Suppressor macrophage (primary cell): ENCODE data around the gene KRT37.
A peak's percentile ranks its signal among the peaks of the same experiment; 100 is the strongest.
"Not testable (repeated sequence)": the region's sequence is repeated elsewhere in the genome, so short reads cannot be mapped to it uniquely, and the experiment has no call there.

Experiments used
- DNase-seq, 4 experiments: peaks; one replicate each; pipeline ENCODE4 v3.0.0-alpha.2; 2020 to 2022

Gene KRT37

DNA sequence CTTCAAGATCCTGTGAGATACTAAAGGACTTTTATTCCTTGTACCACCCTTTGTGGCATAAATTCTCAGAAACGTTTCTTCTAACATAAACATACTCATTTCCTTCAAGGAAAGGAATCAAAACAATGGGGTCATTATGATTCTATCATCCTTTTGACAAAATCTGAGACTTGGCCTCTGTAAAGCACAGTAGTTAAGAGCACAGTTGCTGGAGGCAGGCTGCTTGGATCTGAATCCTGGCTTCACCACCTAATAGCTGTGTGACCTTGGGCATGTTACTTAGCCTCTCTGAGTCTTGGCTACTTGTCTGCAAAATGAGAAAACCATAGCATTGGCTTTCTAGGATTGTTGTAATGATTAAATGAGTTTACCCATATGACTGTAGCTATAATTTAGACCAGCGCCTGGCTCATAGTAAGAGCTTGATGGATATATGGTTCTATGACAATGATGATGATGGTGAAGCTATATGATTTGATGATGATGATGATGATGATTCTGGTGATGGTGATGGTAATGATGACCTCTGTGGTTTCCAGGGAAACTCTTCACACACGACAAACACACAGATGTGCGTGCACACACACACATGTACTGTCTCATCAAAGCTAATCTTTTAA, 20.9 kb downstream of the KRT37 start:
- DNase-seq, result no peak

DNA sequence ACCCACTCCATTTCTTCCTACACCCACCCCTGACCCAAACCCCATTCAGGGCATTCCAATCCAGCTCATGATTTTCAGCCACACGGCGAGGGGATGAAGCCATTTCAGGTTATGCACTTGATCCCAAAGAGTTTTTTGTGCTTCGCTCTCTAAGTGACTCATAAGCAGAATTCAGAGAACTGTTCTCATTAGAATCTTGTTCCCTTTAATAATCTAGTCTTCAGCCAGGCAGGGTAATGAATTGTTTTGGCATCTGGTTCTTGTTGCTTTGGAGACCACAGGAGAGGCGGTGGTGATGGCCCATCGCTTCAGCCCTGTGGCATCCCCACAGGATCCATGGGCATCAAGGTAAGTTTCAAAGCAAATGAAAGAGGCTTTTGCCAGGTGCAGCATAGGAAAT, 22.2 kb downstream of the KRT37 start:
- peak in 2 of 4 experiments; percentile 6 to 15 for DNase-seq

DNA sequence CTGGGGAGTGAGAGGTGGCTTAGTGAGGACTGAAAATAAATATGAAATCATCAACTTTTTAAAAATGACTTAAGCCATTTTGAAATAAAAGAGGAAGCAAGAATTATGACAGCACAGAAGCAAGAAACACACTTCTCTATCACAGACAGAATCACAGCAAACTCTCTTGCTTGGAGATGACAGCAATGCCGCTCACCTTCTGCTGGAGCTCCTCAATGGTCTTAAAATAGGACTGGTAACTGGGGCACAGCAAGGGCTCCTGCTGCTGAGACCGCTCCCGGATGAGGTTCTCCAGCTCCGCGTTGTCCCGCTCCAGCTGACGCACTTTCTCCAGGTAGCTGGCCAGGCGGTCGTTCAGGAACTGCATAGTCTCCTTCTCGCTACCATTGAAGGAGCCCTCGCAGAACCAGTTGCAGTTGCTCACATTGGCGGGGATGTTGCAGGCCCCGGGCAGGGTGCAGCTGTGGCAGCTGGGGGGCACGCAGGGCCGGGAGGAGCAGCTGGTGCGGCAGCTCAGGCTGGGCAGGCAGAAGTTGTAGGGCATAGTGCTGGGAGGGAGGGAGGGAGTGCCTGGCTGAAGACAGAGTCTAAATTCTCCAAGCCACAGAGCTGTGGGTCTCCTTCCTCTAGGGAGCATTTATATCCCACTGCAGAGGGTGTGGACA, 27.3 kb downstream of the KRT37 start, which contains the start of gene KRT31:
KRT31 (minus strand) TSS at position 613 of the 665 bp plus-strand sequence; CDS start at position 544, 69 bp downstream.
- DNase-seq, result peak; percentile 26 to 69 (median 48)

DNA sequence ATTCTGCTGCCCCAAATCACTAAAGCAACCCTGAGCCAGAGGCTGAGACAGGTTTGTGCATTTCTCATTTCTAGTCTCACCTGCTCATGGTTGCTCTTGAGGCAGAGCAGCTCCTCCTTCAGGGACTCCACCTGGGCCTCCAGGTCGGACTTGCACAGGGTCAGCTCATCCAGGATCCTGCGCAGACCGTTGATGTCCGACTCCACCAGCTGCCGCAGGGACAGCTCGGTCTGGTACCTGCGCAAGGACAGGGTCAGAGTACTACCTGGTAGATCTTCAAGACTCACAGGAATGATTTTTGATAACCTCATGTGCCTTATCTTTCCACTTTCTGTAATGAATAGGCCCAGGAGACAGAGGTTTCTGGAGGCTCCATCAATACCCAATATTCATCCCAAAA, 28.0 kb downstream of the KRT37 start:
- no peak for DNase-seq

DNA sequence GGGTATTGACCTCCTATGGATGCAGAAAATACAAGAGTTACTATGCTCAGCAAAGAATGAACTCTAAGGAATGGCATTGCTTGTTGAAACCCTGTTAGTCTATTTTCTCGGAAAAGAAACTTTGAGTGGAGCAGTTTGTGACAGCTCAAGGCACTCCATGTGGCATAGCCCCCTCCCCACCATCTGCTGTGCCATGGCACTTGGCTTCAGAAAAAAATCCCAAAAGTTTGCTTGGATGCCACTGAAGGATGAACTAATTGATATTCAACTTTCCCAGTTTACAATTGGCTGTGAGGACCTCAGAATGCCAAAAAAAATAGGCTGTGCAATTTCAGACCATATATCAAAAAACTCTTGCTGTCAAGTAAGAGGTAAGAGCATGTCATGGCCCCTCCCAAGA, 28.8 kb downstream of the KRT37 start:
- DNase-seq, result no peak

DNA sequence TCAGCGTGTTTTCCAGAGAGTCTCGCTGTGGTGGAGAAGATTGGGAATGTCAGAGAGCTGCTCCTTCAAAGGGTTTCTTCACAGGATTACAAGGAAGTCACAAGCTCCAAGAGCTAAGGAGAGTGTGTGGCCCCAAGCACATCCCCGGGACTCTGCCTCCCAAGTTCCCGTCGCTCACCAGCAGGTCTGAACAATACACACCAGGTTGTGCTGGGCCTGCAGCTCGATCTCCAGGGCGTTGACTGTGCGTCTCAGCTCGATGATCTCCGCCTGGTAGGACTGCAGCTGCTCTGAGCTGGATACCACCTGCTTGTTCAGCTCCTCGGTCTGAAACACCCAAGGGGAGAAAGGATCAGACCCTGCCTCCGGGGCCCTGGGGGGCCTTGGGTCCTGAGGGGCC, 29.3 kb downstream of the KRT37 start:
- not testable (repeated sequence) for DNase-seq

DNA sequence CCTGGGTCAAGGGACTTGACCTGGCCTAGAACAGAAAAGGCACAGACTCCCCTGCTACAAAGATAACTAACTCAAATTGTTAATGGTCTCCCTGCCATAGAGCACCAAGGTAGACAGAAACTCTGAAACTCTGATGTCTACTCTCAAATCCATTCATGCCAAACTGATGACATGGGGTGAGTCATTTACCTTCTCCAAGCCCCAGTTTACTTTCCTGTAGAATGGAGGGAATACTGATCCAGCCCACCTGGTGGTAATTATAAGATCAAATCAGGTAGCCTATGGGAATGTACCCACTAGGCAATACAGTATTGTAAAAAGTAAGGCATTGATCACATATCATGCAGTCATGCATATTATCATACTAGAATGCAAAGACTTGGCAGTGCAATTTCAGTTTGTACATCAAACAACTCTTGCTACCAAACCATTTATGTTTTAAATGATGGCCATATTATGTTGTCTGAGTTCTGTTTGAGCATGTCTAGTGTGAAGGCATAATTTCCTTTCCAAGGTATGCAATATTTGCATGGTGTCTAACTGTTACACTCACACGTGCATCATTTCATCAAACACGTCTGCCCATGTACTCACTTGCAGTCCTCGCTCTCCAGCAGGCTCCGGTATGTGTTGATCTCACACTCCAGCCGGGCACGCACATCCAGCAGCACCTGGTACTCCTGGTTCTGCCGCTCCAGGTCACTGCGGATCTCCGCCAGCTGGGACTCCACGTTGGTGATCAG, 30.0 kb downstream of the KRT37 start:
- no peak for DNase-seq

DNA sequence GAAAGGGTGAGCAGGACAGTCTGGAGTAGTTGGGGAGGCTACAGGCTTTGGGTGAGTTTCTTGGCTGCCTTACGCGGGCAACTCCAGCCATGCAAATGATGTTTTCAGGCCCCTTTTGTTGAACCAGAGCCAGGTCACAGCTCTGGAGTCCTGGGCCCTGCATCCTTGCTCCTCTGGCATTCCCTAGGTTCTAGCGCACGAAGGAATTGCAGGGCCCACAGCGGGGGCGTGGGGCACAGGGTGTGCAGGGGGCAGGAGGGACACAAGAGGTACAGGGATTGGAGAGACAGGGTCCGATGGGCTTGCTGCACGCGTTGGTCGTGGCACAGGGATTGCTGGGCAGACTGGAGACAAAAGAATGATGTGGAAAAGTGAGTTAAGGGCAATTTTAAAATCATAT, 30.6 kb downstream of the KRT37 start:
- DNase-seq, result no peak

DNA sequence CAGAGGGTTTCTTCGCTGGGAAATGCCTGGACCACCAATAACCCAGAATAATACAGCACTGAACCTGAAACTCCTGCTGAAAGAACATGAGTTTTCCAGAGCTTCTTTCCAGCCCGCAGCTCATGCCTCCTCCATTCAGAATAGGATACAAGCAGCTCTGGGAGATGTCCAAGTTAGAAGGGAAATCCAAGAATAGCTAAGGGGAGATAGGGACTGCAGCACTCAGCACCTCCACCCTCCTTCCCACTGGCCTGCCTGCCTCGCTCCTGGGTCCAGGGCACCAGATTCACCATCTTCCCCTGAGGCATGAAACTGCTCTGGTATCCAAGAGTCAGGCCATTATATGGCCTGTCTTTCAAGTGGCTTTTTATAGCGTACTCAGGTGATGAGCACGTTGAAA, 31.1 kb downstream of the KRT37 start:
- no peak for DNase-seq

DNA sequence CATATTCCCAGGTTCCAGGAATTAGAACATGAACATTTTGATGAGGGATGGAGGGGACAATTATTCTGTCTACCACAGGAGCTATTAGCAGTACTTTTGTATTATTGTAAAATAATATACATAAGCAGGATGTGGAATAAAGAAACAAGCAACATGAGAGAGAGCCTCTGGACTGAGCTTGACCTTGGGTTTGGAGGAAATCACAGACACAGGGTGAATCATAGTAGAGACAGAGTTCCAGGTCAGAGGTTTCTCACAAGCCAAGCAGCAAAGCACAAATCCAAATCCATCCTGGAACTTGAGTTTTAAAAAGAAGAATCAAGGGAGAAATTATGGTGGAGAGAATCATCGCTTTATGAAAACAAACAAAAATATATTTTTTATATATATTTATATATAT, 32.1 kb downstream of the KRT37 start:
- no peak for DNase-seq

DNA sequence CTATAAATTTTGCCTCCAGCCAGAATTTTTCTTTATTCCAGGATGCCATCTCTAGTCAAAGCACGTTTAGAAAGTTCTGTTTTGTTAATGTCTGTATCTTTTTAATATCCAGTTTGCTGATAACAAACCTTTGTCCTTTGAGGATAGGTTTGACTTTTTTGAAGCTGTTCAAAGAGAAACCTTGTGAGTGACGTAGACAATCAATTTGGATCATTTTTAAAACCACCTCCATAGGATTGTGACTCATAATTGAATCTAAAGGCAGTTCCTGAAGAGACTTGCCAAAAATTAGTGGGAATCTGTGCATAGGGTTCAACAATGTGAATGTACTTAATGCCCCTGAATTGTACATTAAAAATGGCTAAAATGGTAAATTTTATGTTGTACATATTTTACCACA, 32.9 kb downstream of the KRT37 start:
- no peak for DNase-seq

DNA sequence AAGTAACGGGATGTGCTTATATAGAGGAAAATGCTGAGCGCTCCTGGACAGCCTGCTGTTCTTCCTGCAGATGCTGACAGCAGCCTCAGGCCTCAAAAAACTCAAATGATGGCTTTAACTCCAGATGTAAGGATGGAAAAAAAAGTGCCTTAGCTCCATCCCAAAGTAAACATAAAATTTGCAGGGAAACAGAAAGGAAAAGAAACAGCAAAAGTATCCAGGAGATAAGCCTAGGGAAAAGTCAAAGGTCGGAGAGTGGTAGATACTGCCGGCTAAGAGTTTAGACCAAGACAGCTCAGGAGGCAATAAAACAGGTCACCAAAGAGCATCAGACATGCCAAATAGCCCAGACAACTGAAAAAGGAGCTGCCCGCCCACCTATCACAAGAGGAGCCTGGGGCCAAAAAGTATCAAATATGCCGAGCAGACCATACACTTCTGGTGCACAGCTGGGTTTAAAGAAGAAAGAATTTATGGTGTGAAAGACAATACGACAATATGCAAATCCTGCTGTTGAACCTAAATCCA, 33.9 kb downstream of the KRT37 start:
- DNase-seq, result no peak

DNA sequence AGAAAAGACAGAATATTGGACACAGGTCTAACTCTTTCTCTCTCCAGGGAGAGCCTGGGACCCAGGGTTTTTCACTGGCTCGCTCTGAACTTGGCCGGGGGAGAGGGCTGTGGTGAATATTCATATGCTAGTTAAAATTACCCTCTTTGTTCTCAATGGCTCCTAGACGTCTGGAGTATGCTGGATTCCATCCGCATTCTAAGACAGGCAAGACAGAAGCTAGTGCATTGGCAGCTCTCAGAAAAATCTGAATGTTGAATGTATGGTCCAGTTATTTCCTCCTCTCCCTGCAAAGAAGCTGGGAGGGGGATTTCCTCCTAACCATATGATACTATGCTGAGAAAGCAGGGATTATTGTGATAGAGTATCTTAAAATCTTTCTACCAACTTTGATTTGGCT, 36.7 kb downstream of the KRT37 start:
- no peak for DNase-seq

DNA sequence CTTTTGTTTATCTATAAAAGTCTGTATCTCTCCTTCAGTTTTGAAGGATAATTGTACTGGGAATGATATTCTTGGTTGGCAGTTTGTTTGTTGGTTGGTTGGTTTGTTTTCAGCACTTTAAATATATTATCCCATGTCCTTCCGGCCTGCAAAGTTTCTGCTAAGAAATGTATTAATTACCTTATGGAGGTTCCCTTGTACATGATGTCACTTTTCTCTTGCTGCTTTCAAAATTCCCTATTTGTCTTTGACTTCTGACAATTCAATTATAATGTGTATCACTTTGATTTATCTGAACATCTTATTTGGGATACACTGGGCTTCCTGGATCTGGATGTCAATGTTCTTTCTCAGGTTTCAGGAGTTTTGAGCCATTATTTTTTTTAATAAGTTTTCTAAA, 38.2 kb downstream of the KRT37 start:
- DNase-seq, result no peak

DNA sequence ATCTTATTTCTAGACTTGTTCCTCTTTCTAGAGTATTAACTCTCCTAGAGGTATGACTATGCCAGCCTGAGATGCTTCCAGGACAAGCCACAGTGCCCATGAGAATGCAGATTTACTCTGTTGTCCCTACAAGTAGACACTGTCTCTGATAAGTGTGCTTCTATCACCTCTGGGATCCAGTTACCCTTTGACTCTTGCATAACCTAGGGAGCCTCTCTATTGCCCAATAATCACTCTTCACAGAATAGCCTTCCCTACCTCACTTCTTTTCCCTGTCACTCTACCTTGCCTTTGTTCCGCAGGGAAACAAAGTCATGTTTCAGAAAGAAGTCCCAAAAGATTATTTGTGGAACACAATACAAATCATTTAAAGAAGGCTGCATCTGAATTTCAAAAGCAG, 40.7 kb downstream of the KRT37 start:
- peak in 1 of 4 experiments; percentile 13 for DNase-seq

DNA sequence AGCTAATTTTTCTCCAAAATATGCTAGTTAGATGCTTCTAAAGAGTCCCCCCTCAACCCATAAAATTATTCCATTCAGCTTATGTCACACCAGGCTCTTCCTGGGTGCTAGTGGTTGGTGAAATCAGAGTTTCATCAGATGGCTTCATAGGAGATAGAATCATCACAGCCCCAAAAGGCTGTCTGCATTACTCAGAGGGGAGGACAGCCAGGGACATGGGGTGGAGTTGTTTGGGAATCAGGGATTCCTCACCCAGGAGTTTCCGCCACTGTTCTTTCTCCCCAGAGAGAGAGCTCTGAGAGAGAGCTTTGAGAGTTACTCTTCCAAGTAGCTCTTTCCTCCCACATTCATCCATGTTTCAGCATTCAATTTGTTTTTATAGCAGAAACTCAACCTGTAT, 42.0 kb downstream of the KRT37 start:
- no peak for DNase-seq

DNA sequence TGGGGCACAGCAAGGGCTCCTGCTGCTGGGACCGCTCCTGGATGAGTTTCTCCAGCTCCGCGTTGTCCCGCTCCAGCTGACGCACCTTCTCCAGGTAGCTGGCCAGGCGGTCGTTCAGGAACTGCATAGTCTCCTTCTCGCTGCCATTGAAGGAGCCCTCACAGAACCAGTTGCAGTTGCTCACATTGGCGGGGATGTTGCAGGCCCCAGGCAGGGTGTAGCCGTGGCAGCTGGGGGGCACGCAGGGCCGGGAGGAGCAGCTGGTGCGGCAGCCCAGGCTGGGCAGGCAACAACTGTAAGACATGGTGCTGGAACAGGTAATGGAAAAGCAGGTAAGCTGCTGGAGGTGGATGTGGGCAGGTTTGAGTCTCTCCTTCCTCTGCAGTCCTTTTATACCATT, 42.4 kb downstream of the KRT37 start, which contains the start of gene KRT34:
KRT34 (minus strand) TSS at position 364 of the 400 bp plus-strand sequence; CDS start at position 304, 60 bp downstream.
- not testable (repeated sequence) for DNase-seq

DNA sequence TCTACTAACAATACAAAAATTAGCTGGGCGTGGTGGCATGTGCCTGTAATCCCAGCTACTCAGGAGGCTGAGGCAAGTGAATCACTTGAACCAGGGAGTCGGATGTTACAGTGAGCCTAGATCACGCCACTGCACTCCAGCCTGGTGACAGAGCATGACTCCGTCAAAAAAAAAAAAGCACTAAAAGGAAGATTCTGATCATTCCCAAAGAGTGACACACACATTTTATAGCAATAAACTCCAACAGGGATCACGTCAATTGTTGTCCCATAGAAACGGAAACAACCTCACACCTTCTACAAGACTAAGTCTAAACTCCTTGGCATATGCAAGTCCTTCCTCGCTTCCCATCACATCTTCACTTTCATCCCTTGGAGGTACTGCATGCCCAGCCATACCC, 44.3 kb downstream of the KRT37 start:
- not testable (repeated sequence) for DNase-seq

DNA sequence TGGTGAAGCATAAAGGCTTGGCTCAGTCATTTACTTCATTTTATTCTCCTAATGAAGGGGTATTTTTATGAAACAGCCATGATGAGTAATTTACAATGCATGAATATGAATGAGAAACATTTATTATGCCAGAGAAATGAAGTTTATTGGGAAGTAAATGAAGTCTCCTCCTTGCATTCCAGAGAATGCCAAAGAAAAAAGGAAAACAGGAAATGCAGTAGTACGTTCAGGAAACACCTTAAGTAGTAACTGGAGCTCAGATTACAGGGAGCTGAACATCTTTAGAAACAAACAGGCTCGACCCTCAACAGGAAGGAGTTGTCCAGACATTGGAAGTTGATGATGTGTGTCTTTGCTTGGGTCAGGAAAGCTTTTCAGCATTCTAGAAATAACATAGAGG, 46.8 kb downstream of the KRT37 start:
- DNase-seq, result no peak
